ENCODE measurements around the gene CBY2.

DNA sequence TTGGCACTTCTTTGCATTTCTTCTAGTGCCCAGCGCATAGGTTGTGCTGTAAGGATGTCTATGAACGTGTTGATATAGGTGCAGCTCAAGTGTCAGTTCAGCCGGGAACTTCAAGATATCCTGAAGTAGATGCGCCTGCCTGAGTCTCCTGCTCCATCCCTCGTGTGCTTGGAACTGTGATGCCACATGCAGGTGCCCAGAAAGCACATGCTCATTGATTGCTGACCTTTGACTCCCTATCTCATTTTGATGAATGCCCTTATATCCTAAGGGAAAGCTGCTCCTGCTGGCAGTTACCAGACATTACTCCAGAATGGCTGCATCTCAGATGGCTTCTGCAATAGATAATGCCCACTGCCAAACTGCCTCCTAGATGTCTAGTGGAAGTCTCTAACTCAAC is 40.9 kb downstream of the CBY2 start:
- TF ChIP-seq, protein P1, sequence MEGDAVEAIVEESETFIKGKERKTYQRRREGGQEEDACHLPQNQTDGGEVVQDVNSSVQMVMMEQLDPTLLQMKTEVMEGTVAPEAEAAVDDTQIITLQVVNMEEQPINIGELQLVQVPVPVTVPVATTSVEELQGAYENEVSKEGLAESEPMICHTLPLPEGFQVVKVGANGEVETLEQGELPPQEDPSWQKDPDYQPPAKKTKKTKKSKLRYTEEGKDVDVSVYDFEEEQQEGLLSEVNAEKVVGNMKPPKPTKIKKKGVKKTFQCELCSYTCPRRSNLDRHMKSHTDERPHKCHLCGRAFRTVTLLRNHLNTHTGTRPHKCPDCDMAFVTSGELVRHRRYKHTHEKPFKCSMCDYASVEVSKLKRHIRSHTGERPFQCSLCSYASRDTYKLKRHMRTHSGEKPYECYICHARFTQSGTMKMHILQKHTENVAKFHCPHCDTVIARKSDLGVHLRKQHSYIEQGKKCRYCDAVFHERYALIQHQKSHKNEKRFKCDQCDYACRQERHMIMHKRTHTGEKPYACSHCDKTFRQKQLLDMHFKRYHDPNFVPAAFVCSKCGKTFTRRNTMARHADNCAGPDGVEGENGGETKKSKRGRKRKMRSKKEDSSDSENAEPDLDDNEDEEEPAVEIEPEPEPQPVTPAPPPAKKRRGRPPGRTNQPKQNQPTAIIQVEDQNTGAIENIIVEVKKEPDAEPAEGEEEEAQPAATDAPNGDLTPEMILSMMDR (IDR thresholded peaks at IDR 0.05), result no peak
- no peak for TF ChIP-seq POLR2A (IDR thresholded peaks at IDR 0.05)

Measured in stomach (tissue), 4 donors.